Measurements from ENCODE around the gene SYCN. TPM values are rescaled to one million over a fixed set of nuclear protein-coding genes. Genes with fewer than 3 reads are reported as not detected.

SYCN gene
- total and polyA plus RNA-seq, 4 donors: 0.18 TPM; not detected in 3

DNA sequence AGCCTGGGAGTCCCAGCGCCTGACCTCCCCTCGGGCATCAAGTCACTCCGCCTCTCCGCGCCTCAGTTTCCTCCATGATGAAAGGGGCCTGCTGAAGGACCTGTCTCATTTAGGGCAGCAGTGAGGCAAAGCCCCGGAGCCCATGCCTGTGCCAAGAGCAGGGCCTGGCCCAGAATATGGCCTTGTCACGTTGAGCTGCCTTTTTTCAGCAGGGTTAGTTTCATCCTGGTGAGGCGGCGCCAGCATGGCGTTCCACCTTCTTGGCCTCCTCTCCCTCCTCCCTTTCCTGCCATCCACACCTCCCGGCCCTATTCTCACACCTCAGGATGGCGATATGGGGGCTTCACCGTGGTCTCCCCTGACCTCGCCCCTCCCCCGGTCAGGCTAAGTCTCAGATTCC is 48.3 kb downstream of the SYCN start:
- WGBS, 2 donors: 81 to 89% methylated on average over 15 of the region's 15 CpGs
- ATAC-seq (ENCODE audit: insufficient read depth, low FRiP score) (no peak), DNase-seq (no peak)
- Histone ChIP-seq H3K27me3 (ENCODE audit: control insufficient read depth in 3 of 3, insufficient read depth in 3 of 3, low read length in 2 of 3) (no peaks in the 10 kb centered on the region), H3K36me3 (ENCODE audit: control insufficient read depth in 4 of 4, insufficient read depth in 4 of 4, low read length in 4 of 4) (no peaks in the 10 kb centered on the region), H3K4me1 (ENCODE audit: control insufficient read depth in 5 of 5, insufficient read depth in 5 of 5, low read length in 5 of 5) (peaks cover 0 to 50% (median 39%) of the 10 kb centered on the region in 5 donors), H3K4me3 (no peak overlapping the region), H3K9me3 (ENCODE audit: control insufficient read depth in 4 of 4, insufficient read depth in 3 of 4, low read length in 3 of 4) (no peaks in the 10 kb centered on the region), H3K9ac (ENCODE audit: insufficient read depth in 1 of 2, low read length in 2 of 2) (no peak overlapping the region), H3K27ac (ENCODE audit: low read depth in 1 of 2, low read length in 1 of 2) (no peak overlapping the region)
- no peak for TF ChIP-seq CTCF (IDR thresholded peaks at IDR 0.05; ENCODE audit: control extremely low read depth, extremely low read depth)

DNA sequence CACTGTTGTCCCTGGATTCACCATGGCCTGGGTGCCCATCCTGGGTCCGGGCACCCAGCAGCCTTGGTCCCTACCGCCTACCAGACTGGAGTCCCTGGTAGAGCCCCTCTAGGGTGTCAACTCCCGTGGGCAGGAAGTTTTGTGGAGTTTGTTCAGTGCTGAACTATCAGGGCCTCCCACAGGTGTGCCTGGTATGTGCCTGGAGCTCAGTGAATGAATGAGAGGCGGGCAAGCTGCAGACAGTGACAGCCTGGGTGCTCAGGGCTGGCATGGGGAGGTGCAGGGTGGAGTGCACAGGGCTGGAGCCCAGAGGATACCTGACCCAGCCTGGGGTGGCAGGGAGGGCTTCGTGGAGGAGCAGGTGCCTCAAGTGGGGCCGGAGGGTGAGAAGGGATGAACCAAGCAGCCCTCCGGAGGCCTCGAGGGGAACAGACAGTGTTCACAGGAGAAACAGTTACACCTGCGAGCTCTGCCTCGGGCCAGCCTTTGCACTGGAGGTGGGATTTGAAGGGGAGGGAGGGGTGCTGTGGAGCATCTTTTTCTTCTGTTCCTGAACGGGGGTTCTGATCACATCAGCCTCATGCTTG is 48.9 kb downstream of the SYCN start:
- TF ChIP-seq CTCF (IDR thresholded peaks at IDR 0.05; ENCODE audit: control extremely low read depth, extremely low read depth): no peak
- WGBS, 2 donors: 79 to 83% methylated on average over 11 of the region's 11 CpGs
- peak overlapping the region in 1 of 2 donors; percentile 14 for H3K27ac ChIP-seq (ENCODE audit: low read depth in 1 of 2, low read length in 1 of 2)
- DNase-seq (no peak), ATAC-seq (ENCODE audit: insufficient read depth, low FRiP score) (no peak)
- no peaks in the 10 kb centered on the region for H3K36me3 ChIP-seq (ENCODE audit: control insufficient read depth in 4 of 4, insufficient read depth in 4 of 4, low read length in 4 of 4)
- H3K27me3 ChIP-seq (ENCODE audit: control insufficient read depth in 3 of 3, insufficient read depth in 3 of 3, low read length in 2 of 3): no peaks in the 10 kb centered on the region
- H3K4me3 ChIP-seq: no peak overlapping the region
- no peak overlapping the region for H3K9ac ChIP-seq (ENCODE audit: insufficient read depth in 1 of 2, low read length in 2 of 2)
- H3K9me3 ChIP-seq (ENCODE audit: control insufficient read depth in 4 of 4, insufficient read depth in 3 of 4, low read length in 3 of 4): no peaks in the 10 kb centered on the region
- H3K4me1 ChIP-seq (ENCODE audit: control insufficient read depth in 5 of 5, insufficient read depth in 5 of 5, low read length in 5 of 5): peaks cover 0 to 46% (median 34%) of the 10 kb centered on the region in 5 donors

DNA sequence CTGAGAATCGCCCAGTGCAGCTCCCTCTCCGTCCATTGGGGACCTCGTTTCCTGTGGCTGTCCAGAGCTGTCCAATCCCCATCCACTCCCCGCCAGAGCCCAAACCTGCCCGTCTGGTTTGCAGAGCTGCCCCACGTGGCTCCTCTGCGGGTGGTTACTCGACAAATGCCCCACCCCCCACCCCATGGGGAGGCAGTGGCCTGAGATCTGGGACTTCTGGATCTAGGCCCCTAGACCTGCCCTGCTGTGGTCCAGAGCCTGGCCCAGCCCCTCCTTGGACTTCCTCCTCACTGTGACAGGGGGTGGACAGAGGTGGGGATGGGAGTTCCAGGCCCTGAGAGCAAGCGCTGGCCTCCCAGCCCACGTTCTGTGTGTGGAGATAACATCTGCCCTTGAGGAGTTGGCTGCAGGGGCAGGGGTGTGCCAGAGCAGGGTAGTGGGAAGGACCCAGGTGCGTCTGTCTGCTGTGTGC is 49.4 kb downstream of the SYCN start:
- DNase-seq (peak; percentile 50 to 73 (median 65)), ATAC-seq (ENCODE audit: insufficient read depth, low FRiP score) (peak; percentile 5)
- H3K4me1 ChIP-seq (ENCODE audit: control insufficient read depth in 5 of 5, insufficient read depth in 5 of 5, low read length in 5 of 5): peaks cover 0 to 41% (median 32%) of the 10 kb centered on the region in 5 donors
- H3K9ac ChIP-seq (ENCODE audit: insufficient read depth in 1 of 2, low read length in 2 of 2): no peak overlapping the region
- TF ChIP-seq CTCF (IDR thresholded peaks at IDR 0.05; ENCODE audit: control extremely low read depth, extremely low read depth): no peak
- no peak overlapping the region for H3K4me3 ChIP-seq
- 52 to 67% methylated on average over 11 of the region's 11 CpGs for WGBS, 2 donors
- no peaks in the 10 kb centered on the region for H3K27me3 ChIP-seq (ENCODE audit: control insufficient read depth in 3 of 3, insufficient read depth in 3 of 3, low read length in 2 of 3)
- no peaks in the 10 kb centered on the region for H3K9me3 ChIP-seq (ENCODE audit: control insufficient read depth in 4 of 4, insufficient read depth in 3 of 4, low read length in 3 of 4)
- H3K36me3 ChIP-seq (ENCODE audit: control insufficient read depth in 4 of 4, insufficient read depth in 4 of 4, low read length in 4 of 4): no peaks in the 10 kb centered on the region
- peak overlapping the region in 1 of 2 donors; percentile 2 for H3K27ac ChIP-seq (ENCODE audit: low read depth in 1 of 2, low read length in 1 of 2)

Measured in lung (tissue), 12 donors.